NCI-H345 treated with DMSO at 0.1 percent for 48 hours (cell line): ENCODE results near the gene MCF2L.

Experiments used
- DNase-seq: peaks from one replicate; lab custom pipeline; 2025; ENCODE audit not compliant: unreplicated experiment; lab: John Stamatoyannopoulos, UW

MCF2L gene

DNA sequence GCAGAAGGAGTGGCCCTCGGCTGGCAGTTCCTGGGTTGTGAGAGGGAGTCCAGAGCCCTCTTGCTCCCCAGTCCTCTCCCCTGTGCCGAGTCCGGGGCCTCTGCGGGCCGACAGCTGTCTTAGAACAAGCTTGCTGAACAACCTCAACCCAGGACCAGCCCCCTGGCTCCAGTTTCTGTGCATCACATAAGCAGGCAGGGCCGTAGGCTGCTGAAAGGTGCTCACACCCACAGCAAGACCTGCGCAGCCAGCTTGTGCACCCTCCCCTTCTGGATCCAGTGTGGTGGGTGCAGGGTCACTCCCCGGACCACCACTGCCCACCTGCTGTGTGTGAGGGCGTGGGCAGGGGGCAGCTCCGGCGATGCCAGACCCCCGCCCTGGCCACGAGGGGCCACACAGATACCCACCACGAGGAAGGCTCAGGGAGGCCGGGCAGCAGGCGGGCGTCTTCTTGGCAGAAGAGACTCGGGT, 111.4 kb downstream of the MCF2L start:
- no peak for DNase-seq

DNA sequence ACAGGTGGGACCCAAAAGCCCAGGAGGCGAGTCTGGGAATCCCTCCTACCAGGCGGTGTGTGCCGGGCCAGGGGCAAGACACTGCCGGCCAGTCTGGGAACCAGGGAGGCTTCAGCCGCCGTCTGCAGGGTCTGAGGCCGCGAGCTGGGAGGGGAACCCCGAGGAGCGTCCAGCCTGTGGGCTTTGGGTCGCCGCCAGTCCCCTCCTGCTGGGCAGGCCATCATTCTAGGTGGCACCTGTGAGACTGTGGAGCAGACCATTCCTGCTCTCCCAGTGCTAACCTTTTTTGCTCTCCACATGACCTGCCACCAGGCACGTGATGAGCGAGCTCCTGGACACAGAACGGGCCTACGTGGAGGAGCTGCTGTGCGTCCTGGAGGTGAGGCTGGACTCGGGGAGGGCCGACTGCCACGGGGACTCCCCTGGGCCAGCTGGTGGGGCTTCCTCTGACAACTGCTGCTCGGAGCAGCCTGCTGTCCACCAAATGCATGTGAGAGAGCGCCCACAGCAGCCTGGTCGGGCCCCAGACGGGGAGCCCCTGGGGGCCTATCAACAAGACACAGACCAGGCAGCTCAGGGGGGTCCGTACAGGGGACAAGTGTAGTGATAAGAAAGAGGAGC, 112.0 kb downstream of the MCF2L start:
- DNase-seq: no peak

DNA sequence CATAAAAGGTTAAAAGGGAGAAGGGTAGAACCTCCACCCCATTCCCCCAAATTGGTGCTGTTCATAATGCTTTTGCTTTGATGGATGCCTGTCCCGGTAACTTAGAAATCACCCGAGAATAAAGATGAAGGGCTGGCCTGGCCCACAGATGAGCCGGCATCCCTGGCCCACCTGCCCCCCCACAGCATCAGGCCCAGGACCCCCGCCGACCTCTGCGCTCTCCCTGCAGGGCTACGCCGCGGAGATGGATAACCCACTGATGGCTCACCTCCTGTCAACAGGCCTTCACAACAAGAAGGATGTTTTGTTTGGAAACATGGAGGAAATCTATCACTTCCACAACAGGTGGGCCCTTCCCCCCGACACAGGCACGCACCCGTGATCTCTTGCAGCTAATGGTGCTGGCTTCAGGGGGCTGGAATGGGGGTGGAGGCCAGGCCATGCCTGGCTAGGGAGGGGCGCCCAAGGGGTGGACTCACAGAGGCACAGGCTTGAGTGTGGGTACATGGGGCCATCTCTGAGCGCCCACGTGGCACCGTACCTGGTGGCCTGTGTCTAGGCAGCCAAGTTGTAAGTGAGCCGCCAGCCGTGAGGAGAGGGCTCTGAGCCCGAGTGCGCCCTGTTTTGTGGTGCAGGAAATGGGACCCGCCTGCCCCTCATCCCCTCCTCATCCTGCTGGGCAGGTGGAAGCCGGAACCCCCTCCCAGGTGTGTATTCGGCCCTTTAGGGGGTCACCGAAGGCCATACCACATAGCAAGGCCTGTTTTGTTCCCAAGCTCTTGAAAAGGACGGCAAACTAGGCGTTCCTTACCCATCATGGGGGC, 113.4 kb downstream of the MCF2L start:
- no peak for DNase-seq

DNA sequence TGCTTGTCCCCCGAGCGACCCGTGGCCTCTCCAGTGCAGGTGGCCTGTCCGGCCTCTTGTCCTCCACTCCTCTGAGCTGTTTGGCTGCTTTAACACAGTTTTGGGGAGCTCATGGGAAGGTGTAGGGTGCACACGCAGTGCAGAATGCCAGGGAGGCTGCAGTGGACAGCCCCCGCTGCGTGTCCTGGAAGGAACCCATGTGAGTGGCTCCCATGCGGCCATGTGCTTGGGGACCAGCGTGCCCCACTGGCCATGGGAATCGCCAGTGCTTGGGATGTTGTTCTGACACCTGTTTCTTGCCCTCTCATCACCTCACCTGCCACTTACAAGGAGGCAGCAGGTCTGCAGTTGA, 114.0 kb downstream of the MCF2L start:
- no peak for DNase-seq

DNA sequence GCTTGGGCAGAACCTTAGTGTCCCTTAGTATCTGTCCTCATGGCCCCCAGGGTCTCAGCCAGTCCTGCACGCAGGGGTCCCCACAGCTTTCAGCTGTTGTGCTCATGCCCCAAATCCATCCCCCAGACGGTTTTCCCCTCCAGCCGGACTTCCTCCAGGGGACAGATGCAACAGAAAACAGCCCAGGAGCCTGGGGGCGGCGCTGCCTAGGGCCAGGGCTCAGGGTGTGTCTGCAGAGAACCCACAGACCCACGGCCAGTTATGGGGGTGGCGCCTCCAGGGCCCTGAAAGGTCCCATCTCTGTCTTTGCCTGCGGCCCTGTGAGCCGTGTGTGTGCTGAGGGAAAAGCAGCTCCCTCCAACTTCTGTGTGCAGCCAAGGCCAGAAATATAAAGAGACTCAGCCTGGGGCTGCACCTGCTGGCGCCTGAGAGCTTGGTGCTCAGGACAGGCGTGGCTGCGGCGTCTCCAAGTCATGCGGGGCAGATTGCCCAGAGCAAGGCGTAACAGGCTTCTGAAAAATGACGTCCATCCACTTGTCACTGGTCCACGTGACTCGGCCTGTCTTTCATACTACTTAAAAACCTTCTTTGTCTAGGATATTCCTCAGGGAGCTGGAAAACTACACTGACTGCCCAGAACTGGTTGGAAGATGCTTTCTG, 114.5 kb downstream of the MCF2L start:
- DNase-seq: peak; percentile 48

DNA sequence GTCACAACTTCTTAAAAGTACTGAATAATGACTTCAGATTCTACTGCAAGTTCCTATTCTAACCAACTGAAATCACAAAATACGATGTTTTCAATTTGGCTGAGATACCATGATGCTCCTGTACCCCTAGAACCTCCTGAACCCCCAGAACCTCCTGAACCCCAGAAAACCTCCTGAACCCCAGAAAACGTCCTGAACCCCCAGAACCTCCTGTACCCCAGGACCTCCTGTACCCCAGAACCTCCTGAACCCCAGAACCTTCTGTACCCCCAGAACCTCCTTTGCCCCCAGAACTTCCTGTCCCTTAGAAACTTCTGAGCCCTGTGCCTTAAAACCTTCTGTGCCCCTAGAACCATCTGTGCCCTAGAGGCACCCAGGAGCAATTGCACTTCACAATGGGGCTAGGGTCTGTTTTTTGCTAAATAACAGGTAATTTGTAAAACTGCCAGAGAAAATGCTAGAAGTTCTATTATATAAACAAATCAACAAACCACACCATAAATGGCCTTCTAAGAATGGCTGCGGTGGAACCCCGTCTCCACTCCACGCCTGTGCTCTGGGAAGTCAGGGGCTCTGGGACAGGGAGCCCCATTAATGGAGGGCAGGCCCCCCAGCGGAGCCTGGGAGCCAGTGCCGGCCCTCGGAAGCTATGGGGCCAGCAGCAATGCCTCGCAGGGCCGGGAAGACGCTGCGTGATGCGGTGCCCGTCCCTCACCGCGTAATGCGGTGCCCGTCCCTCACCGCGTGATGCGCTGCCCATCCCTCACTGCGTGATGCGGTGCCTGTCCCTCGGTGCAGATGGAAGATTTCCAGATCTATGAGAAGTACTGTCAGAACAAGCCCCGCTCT, 115.3 kb downstream of the MCF2L start:
- no peak for DNase-seq

- DNase-seq: no peak
Observed at GRCh38 chr13:113084943-113085540, 116.0 kb downstream of the MCF2L start.

- DNase-seq: no peak
Observed at GRCh38 chr13:113086031-113086750, 117.2 kb downstream of the MCF2L start.

GRCh38 chr13:113086991-113087922, 118.2 kb downstream of the MCF2L start:
- no peak for DNase-seq

DNA sequence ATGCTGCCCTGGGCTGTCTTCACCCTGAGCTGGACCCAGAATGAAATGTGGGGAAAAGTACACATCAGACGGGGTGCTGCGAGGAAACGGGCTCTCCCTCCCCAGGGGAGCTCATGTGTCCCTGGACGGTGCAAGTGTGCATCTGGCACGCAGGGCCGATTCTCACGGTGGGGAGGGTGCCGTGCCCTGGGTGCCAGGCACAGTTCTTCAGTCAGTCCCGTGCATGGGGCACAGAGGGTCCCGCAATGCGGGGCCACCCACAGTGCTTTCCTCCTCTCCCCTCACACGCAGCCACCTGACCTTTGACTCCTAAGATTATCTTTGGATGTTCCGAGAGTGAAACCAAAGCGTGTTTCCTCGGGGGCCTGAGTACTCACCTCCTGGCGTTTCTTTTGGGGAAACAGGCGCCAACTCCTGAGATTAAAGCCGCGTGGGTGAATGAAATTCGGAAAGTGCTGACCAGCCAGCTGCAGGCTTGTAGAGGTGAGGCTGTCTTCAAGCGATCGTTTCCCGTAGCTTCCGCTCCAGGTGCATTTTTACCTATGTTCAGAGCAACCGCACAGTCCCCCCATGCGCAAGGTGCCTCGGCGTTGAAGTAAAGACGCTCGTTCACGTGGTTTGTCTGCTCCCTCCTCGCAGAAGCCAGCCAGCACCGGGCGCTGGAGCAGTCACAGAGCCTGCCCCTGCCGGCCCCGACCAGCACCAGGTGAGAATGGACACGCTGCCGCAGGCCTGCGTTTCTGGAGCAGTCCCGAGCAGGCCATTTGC, 119.1 kb downstream of the MCF2L start:
- no peak for DNase-seq

- no peak for DNase-seq
Observed at GRCh38 chr13:113088691-113089020, 119.6 kb downstream of the MCF2L start.

DNA sequence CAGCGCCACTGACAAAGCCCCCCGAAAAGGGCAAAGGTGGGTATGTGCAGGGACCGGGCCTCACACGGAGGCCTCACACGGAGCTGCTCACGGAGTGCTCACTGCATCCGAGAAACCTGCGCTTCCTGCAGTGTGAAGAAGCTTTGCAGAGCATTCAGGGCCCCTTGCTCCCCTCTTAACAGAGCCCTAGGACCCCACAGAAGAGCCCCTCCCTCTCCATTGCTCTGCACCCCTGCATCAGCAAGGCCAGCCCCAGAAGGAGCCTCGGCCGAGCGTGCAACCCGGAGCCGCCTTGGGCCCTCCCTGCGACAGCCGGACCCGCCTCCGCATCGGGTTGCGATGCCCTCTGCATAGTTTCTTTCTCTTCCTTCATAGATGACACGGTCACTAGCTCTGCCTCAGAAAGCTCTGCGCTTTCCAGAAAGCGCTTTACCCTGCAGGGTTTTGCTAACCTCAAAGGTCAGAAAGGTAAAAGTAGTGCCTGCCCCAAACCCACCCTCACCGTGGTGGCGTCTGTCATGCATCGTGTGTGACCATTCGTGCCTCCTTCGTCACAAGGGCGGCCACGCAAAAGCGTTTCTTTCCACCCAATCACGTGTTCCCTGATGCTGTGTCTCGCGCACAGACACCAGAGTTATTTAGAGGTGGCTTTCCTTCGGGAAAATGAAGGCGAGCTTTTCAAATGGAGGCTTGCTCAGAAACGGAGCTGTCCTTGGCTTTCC, 120.8 kb downstream of the MCF2L start:
- no peak for DNase-seq

DNA sequence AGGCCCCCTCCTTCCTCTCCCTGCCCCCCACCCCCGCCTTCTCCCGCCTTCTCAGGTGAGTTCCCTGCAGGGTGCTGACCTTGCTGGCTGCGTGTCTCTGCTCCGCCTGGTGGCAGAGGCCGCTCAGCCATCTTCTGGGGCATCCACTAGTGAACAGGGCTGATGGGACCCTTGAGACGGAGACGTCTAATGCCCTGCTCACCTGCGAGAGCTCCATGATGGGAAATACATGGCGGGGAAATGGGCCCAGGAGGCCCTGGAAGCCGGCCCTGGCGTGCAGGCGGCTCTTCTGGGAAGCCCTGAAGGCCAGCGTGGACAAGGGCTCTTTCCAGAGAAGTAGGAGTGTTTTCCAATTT, 121.4 kb downstream of the MCF2L start:
- no peak for DNase-seq

DNA sequence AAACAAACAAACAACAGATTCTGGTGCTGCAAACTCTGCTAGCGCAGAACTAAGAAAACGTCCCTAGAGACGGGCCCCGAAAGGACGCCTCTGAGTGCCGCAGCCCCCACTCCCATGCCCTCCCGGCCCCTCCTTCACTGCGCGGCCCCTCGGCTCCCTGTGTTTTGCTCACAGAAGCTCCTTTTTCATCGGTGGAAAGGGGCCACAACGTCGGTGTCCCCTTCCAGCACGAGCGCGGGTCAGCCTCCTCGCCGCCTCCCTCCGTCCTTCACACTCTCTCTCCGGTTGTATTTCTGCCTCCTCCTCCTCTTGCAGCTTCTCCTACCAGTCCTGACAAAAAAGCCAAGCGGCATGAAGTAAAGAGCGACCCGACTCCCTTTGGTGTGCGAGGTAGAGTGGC, 121.8 kb downstream of the MCF2L start:
- DNase-seq: no peak

- no peak for DNase-seq
Observed at GRCh38 chr13:113091211-113091771, 122.3 kb downstream of the MCF2L start.

DNA sequence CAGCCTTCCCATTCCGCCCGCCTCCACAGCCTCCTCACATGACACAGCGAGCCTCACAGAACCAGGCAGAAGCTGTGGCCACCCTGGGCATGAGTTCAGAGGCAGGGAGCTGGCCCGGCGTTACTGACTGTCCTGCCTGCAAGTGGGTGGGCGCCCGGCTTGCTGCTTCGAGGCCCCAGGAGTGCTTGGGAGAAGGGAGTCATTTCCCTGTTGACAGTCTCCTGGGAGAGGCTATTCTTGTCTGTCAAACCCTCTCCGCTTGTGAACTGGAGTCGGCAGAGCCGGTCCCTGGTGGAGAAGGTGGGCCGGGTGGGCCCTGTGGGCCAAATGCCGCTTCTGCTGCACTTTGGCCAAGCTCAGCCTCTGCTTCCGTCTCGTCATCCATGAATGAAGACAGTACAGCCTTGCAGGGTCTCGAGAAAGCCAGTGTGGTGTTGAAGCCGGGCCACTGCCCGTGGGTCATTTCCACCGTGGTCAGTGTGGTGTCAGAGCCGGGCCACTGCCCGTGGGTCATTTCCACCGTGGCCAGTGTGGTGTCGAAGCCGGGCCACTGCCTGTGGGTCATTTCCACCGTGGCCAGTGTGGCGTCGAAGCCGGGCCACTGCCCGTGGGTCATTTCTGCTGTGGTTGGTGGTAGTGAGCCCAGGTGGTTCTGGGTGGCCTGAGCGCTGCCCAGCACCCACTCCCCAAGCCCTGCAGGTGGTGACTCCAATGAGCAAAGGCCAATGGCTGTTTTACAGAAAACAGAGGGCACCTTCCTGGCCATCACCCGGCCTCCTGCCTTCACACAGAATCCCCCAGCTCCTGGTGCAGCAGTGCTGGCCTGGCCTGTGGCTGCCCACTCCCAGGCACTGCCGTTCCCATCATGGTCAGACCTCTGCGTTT, 123.1 kb downstream of the MCF2L start:
- DNase-seq: no peak
